Measurements from ENCODE around the gene STEAP2.

STEAP2 gene

GRCh38 chr7:90267263-90267858 lies 55.8 kb downstream of the STEAP2 start:
- no peaks in the 10 kb centered on the region for H3K27me3 ChIP-seq (ENCODE audit: insufficient read depth, low read length, poor library complexity)
- no peaks in the 10 kb centered on the region for H4K20me1 ChIP-seq (ENCODE audit: insufficient read depth, low read length)
- no peaks in the 10 kb centered on the region for H3K9me3 ChIP-seq (ENCODE audit: insufficient read depth, low read length, severe bottlenecking)
- H3K4me1 ChIP-seq (ENCODE audit: insufficient read depth, low read length), result no peaks in the 10 kb centered on the region
- H3K4me3 ChIP-seq (ENCODE audit: low read depth in 1 of 2, low read length in 2 of 2), result no peak overlapping the region
- no peak overlapping the region for H3K9ac ChIP-seq (ENCODE audit: low read depth, low read length)
- DNase-seq (no peak), ATAC-seq (ENCODE audit: insufficient read depth, low read depth) (no peak)
- H3K79me2 ChIP-seq (ENCODE audit: insufficient read depth, low read length), result no peaks in the 10 kb centered on the region
- no peaks in the 10 kb centered on the region for H3K36me3 ChIP-seq (ENCODE audit: insufficient read depth, low read length)
- no peak overlapping the region for H3K4me2 ChIP-seq (ENCODE audit: insufficient read depth, low read length)
- TF ChIP-seq EZH2 (IDR thresholded peaks at IDR 0.05; ENCODE audit: borderline replicate concordance, low read depth, low read length, severe bottlenecking), result no peak
- TF ChIP-seq, protein P1, sequence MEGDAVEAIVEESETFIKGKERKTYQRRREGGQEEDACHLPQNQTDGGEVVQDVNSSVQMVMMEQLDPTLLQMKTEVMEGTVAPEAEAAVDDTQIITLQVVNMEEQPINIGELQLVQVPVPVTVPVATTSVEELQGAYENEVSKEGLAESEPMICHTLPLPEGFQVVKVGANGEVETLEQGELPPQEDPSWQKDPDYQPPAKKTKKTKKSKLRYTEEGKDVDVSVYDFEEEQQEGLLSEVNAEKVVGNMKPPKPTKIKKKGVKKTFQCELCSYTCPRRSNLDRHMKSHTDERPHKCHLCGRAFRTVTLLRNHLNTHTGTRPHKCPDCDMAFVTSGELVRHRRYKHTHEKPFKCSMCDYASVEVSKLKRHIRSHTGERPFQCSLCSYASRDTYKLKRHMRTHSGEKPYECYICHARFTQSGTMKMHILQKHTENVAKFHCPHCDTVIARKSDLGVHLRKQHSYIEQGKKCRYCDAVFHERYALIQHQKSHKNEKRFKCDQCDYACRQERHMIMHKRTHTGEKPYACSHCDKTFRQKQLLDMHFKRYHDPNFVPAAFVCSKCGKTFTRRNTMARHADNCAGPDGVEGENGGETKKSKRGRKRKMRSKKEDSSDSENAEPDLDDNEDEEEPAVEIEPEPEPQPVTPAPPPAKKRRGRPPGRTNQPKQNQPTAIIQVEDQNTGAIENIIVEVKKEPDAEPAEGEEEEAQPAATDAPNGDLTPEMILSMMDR (IDR thresholded peaks at IDR 0.05; ENCODE audit: borderline replicate concordance, extremely low read depth, low read length, poor library complexity, severe bottlenecking), result no peak
- no peak overlapping the region for H2AFZ ChIP-seq (ENCODE audit: low read depth, low read length)
- H3K27ac ChIP-seq (ENCODE audit: low read length), result no peak overlapping the region

GRCh38 chr7:90269163-90269562 lies 57.6 kb downstream of the STEAP2 start:
- Histone ChIP-seq H3K27me3 (ENCODE audit: insufficient read depth, low read length, poor library complexity) (no peaks in the 10 kb centered on the region), H3K27ac (ENCODE audit: low read length) (no peak overlapping the region), H3K4me2 (ENCODE audit: insufficient read depth, low read length) (no peak overlapping the region), H3K9me3 (ENCODE audit: insufficient read depth, low read length, severe bottlenecking) (no peaks in the 10 kb centered on the region), H3K36me3 (ENCODE audit: insufficient read depth, low read length) (no peaks in the 10 kb centered on the region), H3K79me2 (ENCODE audit: insufficient read depth, low read length) (no peaks in the 10 kb centered on the region), H3K9ac (ENCODE audit: low read depth, low read length) (no peak overlapping the region), H2AFZ (ENCODE audit: low read depth, low read length) (no peak overlapping the region), H3K4me3 (ENCODE audit: low read depth in 1 of 2, low read length in 2 of 2) (no peak overlapping the region), H4K20me1 (ENCODE audit: insufficient read depth, low read length) (no peaks in the 10 kb centered on the region), H3K4me1 (ENCODE audit: insufficient read depth, low read length) (no peaks in the 10 kb centered on the region)
- no peak for ATAC-seq (ENCODE audit: insufficient read depth, low read depth)
- TF ChIP-seq, protein P1 (IDR thresholded peaks at IDR 0.05; ENCODE audit: borderline replicate concordance, extremely low read depth, low read length, poor library complexity, severe bottlenecking), result no peak
- no peak for TF ChIP-seq EZH2 (IDR thresholded peaks at IDR 0.05; ENCODE audit: borderline replicate concordance, low read depth, low read length, severe bottlenecking)
- no peak for DNase-seq

- H3K4me2 ChIP-seq (ENCODE audit: insufficient read depth, low read length), result no peak overlapping the region
- no peaks in the 10 kb centered on the region for H3K9me3 ChIP-seq (ENCODE audit: insufficient read depth, low read length, severe bottlenecking)
- DNase-seq (no peak), ATAC-seq (ENCODE audit: insufficient read depth, low read depth) (no peak)
- no peaks in the 10 kb centered on the region for H4K20me1 ChIP-seq (ENCODE audit: insufficient read depth, low read length)
- TF ChIP-seq, protein P1 (IDR thresholded peaks at IDR 0.05; ENCODE audit: borderline replicate concordance, extremely low read depth, low read length, poor library complexity, severe bottlenecking), result no peak
- TF ChIP-seq EZH2 (IDR thresholded peaks at IDR 0.05; ENCODE audit: borderline replicate concordance, low read depth, low read length, severe bottlenecking), result no peak
- H2AFZ ChIP-seq (ENCODE audit: low read depth, low read length), result no peak overlapping the region
- no peak overlapping the region for H3K4me3 ChIP-seq (ENCODE audit: low read depth in 1 of 2, low read length in 2 of 2)
- no peaks in the 10 kb centered on the region for H3K79me2 ChIP-seq (ENCODE audit: insufficient read depth, low read length)
- no peak overlapping the region for H3K9ac ChIP-seq (ENCODE audit: low read depth, low read length)
- H3K27me3 ChIP-seq (ENCODE audit: insufficient read depth, low read length, poor library complexity), result no peaks in the 10 kb centered on the region
- no peaks in the 10 kb centered on the region for H3K4me1 ChIP-seq (ENCODE audit: insufficient read depth, low read length)
- no peak overlapping the region for H3K27ac ChIP-seq (ENCODE audit: low read length)
- no peaks in the 10 kb centered on the region for H3K36me3 ChIP-seq (ENCODE audit: insufficient read depth, low read length)
Observed at GRCh38 chr7:90270431-90271178, 59.1 kb downstream of the STEAP2 start.

Measured in DND-41 (cell line).